ENCODE measurements around the gene MR1.

MR1 gene

DNA sequence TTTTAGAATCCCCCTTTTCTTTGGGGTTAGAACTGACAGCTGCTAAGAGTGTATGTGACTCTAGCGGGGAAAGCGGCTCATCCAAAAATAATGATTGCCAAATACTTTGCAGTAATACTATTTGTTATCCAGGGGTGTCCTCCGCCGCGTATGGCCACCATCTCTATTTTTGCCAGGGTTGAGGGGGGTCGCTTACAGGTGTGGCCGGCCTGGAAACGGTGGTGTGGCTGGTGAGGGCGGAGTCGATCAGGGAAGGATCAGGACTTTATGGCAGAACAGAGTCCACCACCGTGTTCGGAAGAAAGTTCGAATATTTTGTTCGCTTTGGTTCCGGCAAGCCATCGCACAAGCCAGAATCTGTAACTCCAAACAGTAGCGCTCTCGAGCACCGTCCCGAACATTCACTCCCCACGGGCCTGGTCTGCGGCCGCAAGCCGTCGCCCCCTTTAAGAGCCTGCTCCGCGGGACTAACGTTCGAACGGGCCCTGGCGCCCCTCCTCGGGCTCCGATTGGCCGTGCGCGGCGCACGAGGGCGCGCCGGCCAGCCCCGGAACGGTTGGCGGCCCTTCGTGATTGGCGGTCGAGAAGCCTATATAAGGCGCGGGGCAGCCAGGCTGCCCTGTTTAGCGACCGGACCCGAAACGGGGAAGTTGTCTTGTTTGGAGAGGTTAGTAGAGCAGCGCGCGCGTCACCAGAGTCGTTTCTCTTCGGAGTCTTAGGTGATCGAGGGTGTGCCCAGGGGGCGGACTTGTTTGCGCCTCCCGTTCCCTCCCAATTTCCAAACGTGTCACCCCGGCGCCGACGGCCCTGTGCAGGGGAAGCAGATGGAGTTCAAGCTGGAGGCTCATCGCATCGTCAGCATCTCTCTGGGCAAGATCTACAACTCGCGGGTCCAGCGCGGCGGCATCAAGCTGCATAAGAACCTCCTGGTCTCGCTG, 54.6 kb downstream of the MR1 start, which contains the start of gene IER5:
Gene IER5 (plus strand): TSS at position 622 of the 938 bp plus-strand sequence. CDS start 203 bp downstream, at position 825.
- Histone ChIP-seq H3K27me3 (ENCODE audit: control insufficient read depth, insufficient read depth, low read length) (peaks cover 70% of the 10 kb centered on the region), H3K9ac (ENCODE audit: low read depth, low read length) (peak within 1 kb of the TSS; percentile 30), H3K4me1 (ENCODE audit: control insufficient read depth, insufficient read depth, low read length) (peaks cover 4% of the 10 kb centered on the region), H3K36me3 (ENCODE audit: control insufficient read depth, insufficient read depth, low read length) (no peaks in the 10 kb centered on the region), H3K9me3 (ENCODE audit: control insufficient read depth, insufficient read depth, low read length) (no peaks in the 10 kb centered on the region), H3K4me3 (ENCODE audit: low read depth, low read length) (peak within 1 kb of the TSS; percentile 69)

- Histone ChIP-seq H3K27me3 (ENCODE audit: control insufficient read depth, insufficient read depth, low read length) (peaks cover 78% of the 10 kb centered on the region), H3K4me3 (ENCODE audit: low read depth, low read length) (peak overlapping the region; percentile 69), H3K36me3 (ENCODE audit: control insufficient read depth, insufficient read depth, low read length) (no peaks in the 10 kb centered on the region), H3K4me1 (ENCODE audit: control insufficient read depth, insufficient read depth, low read length) (peaks cover 4% of the 10 kb centered on the region), H3K9me3 (ENCODE audit: control insufficient read depth, insufficient read depth, low read length) (no peaks in the 10 kb centered on the region), H3K9ac (ENCODE audit: low read depth, low read length) (peak overlapping the region; percentile 30)
These were observed 55.4 kb downstream of the MR1 start for GRCh38 chr1:181089017-181089675.

DNA sequence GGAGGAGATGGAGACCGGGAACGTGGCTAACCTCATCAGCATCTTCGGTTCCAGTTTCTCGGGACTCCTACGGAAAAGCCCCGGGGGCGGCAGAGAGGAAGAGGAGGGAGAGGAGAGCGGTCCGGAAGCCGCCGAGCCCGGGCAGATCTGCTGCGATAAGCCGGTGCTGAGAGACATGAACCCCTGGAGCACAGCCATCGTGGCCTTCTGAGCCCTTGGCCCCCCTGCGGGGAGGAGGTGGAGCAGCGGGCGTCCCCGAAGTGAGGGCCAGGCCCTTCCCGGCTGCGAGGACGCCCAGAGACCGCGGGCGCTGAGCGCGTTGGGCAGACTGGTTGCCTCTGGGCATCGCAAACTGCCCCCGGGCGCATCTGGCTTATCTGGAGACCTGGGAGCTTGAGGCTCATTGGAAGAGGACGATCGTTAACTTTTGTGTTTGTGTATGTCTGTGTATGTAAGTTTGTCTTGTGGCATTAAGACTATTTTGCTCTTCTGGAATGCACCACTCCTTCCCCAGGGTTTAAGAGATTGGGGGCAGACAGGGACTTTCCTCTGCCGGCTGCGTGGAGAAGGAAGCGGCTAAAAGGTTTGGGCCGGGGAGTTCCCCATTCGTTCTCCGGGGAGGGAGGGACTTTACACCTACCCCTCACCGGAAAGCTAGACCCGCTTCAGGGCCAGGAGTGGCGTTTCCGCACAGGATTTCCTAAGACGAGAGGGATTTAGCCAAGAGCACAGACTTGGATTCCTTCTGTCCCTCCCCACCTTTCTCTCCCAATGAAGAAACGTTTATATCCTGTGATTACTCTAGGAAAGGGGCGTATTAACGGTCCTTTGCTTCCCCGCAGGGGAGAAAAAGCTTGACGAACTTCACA, 56.1 kb downstream of the MR1 start:
- no peaks in the 10 kb centered on the region for H3K9me3 ChIP-seq (ENCODE audit: control insufficient read depth, insufficient read depth, low read length)
- H3K9ac ChIP-seq (ENCODE audit: low read depth, low read length): peak overlapping the region; percentile 30
- H3K36me3 ChIP-seq (ENCODE audit: control insufficient read depth, insufficient read depth, low read length): no peaks in the 10 kb centered on the region
- peaks cover 4% of the 10 kb centered on the region for H3K4me1 ChIP-seq (ENCODE audit: control insufficient read depth, insufficient read depth, low read length)
- H3K4me3 ChIP-seq (ENCODE audit: low read depth, low read length): peak overlapping the region; percentile 69
- peaks cover 81% of the 10 kb centered on the region for H3K27me3 ChIP-seq (ENCODE audit: control insufficient read depth, insufficient read depth, low read length)

DNA sequence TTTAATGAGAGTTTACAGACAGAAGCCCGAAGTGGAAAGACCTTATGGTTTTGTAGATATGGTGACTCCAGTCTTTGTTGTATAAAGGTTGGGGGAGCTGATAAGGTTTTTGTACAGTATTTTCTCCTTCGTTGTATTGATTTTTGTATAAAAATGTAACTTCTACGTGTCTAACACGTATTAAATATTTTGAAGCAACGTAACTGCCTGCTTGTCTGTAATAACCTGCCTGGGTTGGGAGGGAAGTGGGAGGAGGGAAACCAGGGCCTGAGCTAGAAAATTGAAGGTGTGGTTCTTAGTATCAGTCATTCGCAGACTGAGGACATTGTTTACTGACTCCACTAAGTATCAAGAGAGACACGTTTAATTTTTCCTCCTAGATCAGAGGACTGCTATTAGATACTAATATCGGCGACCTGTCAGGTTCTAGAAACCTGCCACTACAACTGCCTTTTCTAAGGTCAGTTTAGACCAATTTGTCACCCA, 56.9 kb downstream of the MR1 start:
- H3K9ac ChIP-seq (ENCODE audit: low read depth, low read length): no peak overlapping the region
- H3K4me1 ChIP-seq (ENCODE audit: control insufficient read depth, insufficient read depth, low read length): peaks cover 4% of the 10 kb centered on the region
- H3K27me3 ChIP-seq (ENCODE audit: control insufficient read depth, insufficient read depth, low read length): peaks cover 82% of the 10 kb centered on the region

GRCh38 chr1:181091309-181092040, 57.7 kb downstream of the MR1 start:
- no peaks in the 10 kb centered on the region for H3K9me3 ChIP-seq (ENCODE audit: control insufficient read depth, insufficient read depth, low read length)
- no peak overlapping the region for H3K9ac ChIP-seq (ENCODE audit: low read depth, low read length)
- no peaks in the 10 kb centered on the region for H3K36me3 ChIP-seq (ENCODE audit: control insufficient read depth, insufficient read depth, low read length)
- peaks cover 82% of the 10 kb centered on the region for H3K27me3 ChIP-seq (ENCODE audit: control insufficient read depth, insufficient read depth, low read length)
- peak overlapping the region; percentile 15 for H3K4me3 ChIP-seq (ENCODE audit: low read depth, low read length)
- H3K4me1 ChIP-seq (ENCODE audit: control insufficient read depth, insufficient read depth, low read length): peaks cover 10% of the 10 kb centered on the region

More for the DNA sequence above, 56.9 kb downstream of the MR1 start:
- Histone ChIP-seq H3K36me3 (ENCODE audit: control insufficient read depth, insufficient read depth, low read length) (no peaks in the 10 kb centered on the region), H3K4me3 (ENCODE audit: low read depth, low read length) (peak overlapping the region; percentile 69), H3K9me3 (ENCODE audit: control insufficient read depth, insufficient read depth, low read length) (no peaks in the 10 kb centered on the region)

DNA sequence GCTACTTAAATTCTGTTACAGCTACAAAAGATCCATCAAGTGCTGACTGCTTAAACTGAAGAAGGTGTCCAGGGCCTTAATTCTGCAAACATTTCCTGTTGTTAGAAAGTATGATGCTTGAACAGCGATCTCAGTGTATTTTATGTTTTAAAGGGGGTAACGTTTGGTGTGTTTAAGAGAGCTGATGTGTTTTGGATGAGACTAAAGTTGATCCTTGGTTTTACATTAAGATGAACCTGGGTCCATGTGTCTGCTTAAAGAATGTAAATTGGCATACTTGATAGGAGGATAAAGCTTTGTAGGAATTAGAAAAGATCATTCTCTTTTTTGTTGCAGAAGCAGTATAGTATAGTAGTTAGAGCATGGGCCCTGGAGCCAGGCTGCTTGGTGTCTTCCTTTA, 58.3 kb downstream of the MR1 start:
- Histone ChIP-seq H3K36me3 (ENCODE audit: control insufficient read depth, insufficient read depth, low read length) (no peaks in the 10 kb centered on the region), H3K9me3 (ENCODE audit: control insufficient read depth, insufficient read depth, low read length) (no peaks in the 10 kb centered on the region), H3K4me3 (ENCODE audit: low read depth, low read length) (no peak overlapping the region), H3K4me1 (ENCODE audit: control insufficient read depth, insufficient read depth, low read length) (peaks cover 12% of the 10 kb centered on the region), H3K27me3 (ENCODE audit: control insufficient read depth, insufficient read depth, low read length) (peaks cover 84% of the 10 kb centered on the region), H3K9ac (ENCODE audit: low read depth, low read length) (no peak overlapping the region)

GRCh38 chr1:181092883-181093458, 59.2 kb downstream of the MR1 start:
- Histone ChIP-seq H3K4me3 (ENCODE audit: low read depth, low read length) (no peak overlapping the region), H3K36me3 (ENCODE audit: control insufficient read depth, insufficient read depth, low read length) (no peaks in the 10 kb centered on the region)

GRCh38 chr1:181094416-181095212, 60.8 kb downstream of the MR1 start:
- Histone ChIP-seq H3K9ac (ENCODE audit: low read depth, low read length) (no peak overlapping the region), H3K36me3 (ENCODE audit: control insufficient read depth, insufficient read depth, low read length) (no peaks in the 10 kb centered on the region), H3K4me1 (ENCODE audit: control insufficient read depth, insufficient read depth, low read length) (peaks cover 32% of the 10 kb centered on the region), H3K4me3 (ENCODE audit: low read depth, low read length) (no peak overlapping the region), H3K27me3 (ENCODE audit: control insufficient read depth, insufficient read depth, low read length) (peaks cover 99% of the 10 kb centered on the region), H3K9me3 (ENCODE audit: control insufficient read depth, insufficient read depth, low read length) (no peaks in the 10 kb centered on the region)

More at GRCh38 chr1:181092883-181093458, 59.2 kb downstream of the MR1 start:
- Histone ChIP-seq H3K27me3 (ENCODE audit: control insufficient read depth, insufficient read depth, low read length) (peaks cover 84% of the 10 kb centered on the region), H3K9ac (ENCODE audit: low read depth, low read length) (no peak overlapping the region), H3K4me1 (ENCODE audit: control insufficient read depth, insufficient read depth, low read length) (peaks cover 21% of the 10 kb centered on the region), H3K9me3 (ENCODE audit: control insufficient read depth, insufficient read depth, low read length) (no peaks in the 10 kb centered on the region)

DNA sequence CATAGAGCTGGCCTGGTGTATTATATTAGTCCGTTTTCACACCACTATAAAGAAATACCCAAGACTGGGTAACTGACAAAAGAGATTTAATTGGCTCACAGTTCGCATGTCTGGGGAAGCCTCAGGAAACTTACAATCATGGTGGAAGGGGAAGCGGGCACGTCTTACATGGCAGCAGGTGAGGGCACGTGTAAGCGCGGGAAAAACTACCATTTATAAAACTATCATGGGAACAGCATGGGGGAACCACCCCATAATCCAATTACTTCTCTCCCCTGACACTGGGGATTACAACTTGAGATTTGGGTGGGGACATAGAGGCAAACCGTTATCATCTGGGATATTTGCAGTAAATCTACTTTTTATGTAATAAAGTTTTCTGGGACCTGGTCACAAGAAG, 61.5 kb downstream of the MR1 start:
- Histone ChIP-seq H3K27me3 (ENCODE audit: control insufficient read depth, insufficient read depth, low read length) (peaks cover 96% of the 10 kb centered on the region), H3K9ac (ENCODE audit: low read depth, low read length) (no peak overlapping the region), H3K36me3 (ENCODE audit: control insufficient read depth, insufficient read depth, low read length) (no peaks in the 10 kb centered on the region), H3K4me3 (ENCODE audit: low read depth, low read length) (no peak overlapping the region), H3K9me3 (ENCODE audit: control insufficient read depth, insufficient read depth, low read length) (no peaks in the 10 kb centered on the region), H3K4me1 (ENCODE audit: control insufficient read depth, insufficient read depth, low read length) (peaks cover 38% of the 10 kb centered on the region)

GRCh38 chr1:181095763-181096184, 62.0 kb downstream of the MR1 start:
- Histone ChIP-seq H3K36me3 (ENCODE audit: control insufficient read depth, insufficient read depth, low read length) (no peaks in the 10 kb centered on the region), H3K9me3 (ENCODE audit: control insufficient read depth, insufficient read depth, low read length) (no peaks in the 10 kb centered on the region), H3K9ac (ENCODE audit: low read depth, low read length) (no peak overlapping the region), H3K4me3 (ENCODE audit: low read depth, low read length) (no peak overlapping the region), H3K27me3 (ENCODE audit: control insufficient read depth, insufficient read depth, low read length) (peaks cover 93% of the 10 kb centered on the region), H3K4me1 (ENCODE audit: control insufficient read depth, insufficient read depth, low read length) (peaks cover 43% of the 10 kb centered on the region)

All from iPS-15b (cell line).